H1 (cell line): ENCODE data around the gene CPZ. TPM values are rescaled to one million over a fixed set of nuclear protein-coding genes. Genes with fewer than 3 reads are reported as not detected.

Source experiments
- BCL11A ChIP-seq, 2 experiments: IDR thresholded peaks; one replicate each; pipeline ENCODE4 v1.6.1; 2011; ENCODE audit warnings: low read depth in 2 of 2, low read length in 2 of 2, mild to moderate bottlenecking in 2 of 2
- CBX5 ChIP-seq: fragments of 300-800, 300-1000 bp; sonication (generic); IDR thresholded peaks from 2 replicates; pipeline ENCODE4 v1.7.1; 2016; ENCODE audit warnings: antibody characterized with exemption, low read length, low read depth
- CHD2 ChIP-seq: IDR thresholded peaks from 2 replicates; pipeline ENCODE4 v1.6.1; 2012; ENCODE audit warnings: low read length, improper control_type of control experiment
- E2F6 ChIP-seq: IDR thresholded peaks from 2 replicates; pipeline ENCODE4 v1.6.1; 2012; ENCODE audit warnings: inconsistent platforms
- EZH2 ChIP-seq: fragments of 200-600 bp; sonication (generic); IDR thresholded peaks from 2 replicates; pipeline ENCODE4 v1.7.1; 2012; ENCODE audit warnings: low read depth, mild to moderate bottlenecking, moderate library complexity, low read length, inconsistent platforms; ENCODE audit not compliant: severe bottlenecking
- GABPA ChIP-seq: IDR thresholded peaks from 2 replicates; pipeline ENCODE4 v1.6.1; 2011; ENCODE audit warnings: mild to moderate bottlenecking, low read length, moderate library complexity, borderline replicate concordance; ENCODE audit not compliant: insufficient read depth
- GTF2F1 ChIP-seq: IDR thresholded peaks from 2 replicates; pipeline ENCODE4 v1.6.1; 2012; ENCODE audit warnings: low read depth, low read length, improper control_type of control experiment, borderline replicate concordance
- JUND ChIP-seq: IDR thresholded peaks from 2 replicates; pipeline ENCODE4 v1.6.1; 2011; ENCODE audit warnings: mild to moderate bottlenecking, improper control_type of control experiment, low read length
- KDM5A ChIP-seq: fragments of 200-600 bp; IDR thresholded peaks from 2 replicates; pipeline ENCODE4 v1.7.1; 2012; ENCODE audit warnings: mild to moderate bottlenecking, low read length, inconsistent platforms, mixed read lengths
- NANOG ChIP-seq: IDR thresholded peaks from 2 replicates; pipeline ENCODE4 v1.6.1; 2011; ENCODE audit warnings: low read length, low read depth, mild to moderate bottlenecking, inconsistent platforms; ENCODE audit not compliant: insufficient read depth, poor library complexity, severe bottlenecking
- PHF8 ChIP-seq: fragments of 200-600 bp; sonication (generic); conservative IDR thresholded peaks from 2 replicates; pipeline ENCODE4 v1.7.1; 2012; ENCODE audit warnings: low read depth, mild to moderate bottlenecking, inconsistent platforms, low read length, moderate library complexity
- POLR2AphosphoS5 ChIP-seq: IDR thresholded peaks from 2 replicates; pipeline ENCODE4 v1.6.1; 2011; ENCODE audit warnings: low read depth, low read length
- POU5F1 ChIP-seq: IDR thresholded peaks from 2 replicates; pipeline ENCODE4 v1.6.1; 2011; ENCODE audit warnings: low read depth, mild to moderate bottlenecking, low read length, moderate library complexity
- SAP30 ChIP-seq: fragments of 300-600 bp; sonication (generic); IDR thresholded peaks from 2 replicates; pipeline ENCODE4 v1.7.1; 2012; ENCODE audit warnings: low read length, moderate library complexity, mild to moderate bottlenecking, inconsistent platforms; ENCODE audit not compliant: insufficient read depth, insufficient replicate concordance
- SIRT6 ChIP-seq: IDR thresholded peaks from one replicate; pipeline ENCODE4 v1.7.1; 2012; ENCODE audit warnings: low read length, inconsistent platforms
- SIX5 ChIP-seq: IDR thresholded peaks from 2 replicates; pipeline ENCODE4 v1.6.1; 2011; ENCODE audit warnings: mild to moderate bottlenecking, low read depth, low read length
- SP2 ChIP-seq: IDR thresholded peaks from 2 replicates; pipeline ENCODE4 v1.6.1; 2012; ENCODE audit warnings: mild to moderate bottlenecking, low read length, inconsistent platforms
- SRF ChIP-seq: IDR thresholded peaks from 2 replicates; pipeline ENCODE4 v1.6.1; 2011; ENCODE audit warnings: mild to moderate bottlenecking, low read depth, low read length, moderate library complexity
- SUZ12 ChIP-seq: fragments of 200-600 bp; sonication (generic); IDR thresholded peaks from 2 replicates; pipeline ENCODE4 v1.6.1; 2012; ENCODE audit warnings: mild to moderate bottlenecking, inconsistent platforms, low read length, moderate library complexity, mixed read lengths
- YY1 ChIP-seq: IDR thresholded peaks from 2 replicates; pipeline ENCODE4 v1.6.1; 2011; ENCODE audit warnings: low read depth, mild to moderate bottlenecking, low read length
- polyA plus RNA-seq, 7 experiments: library from polyadenylated mRNA; depleted of rRNA in 3 of 7; stranded (reverse) in 5 of 7; unstranded in 2 of 7; fragments of >200 nt in 5 of 7; fragments of 200-250 nt in 2 of 7; gene quantifications; 1 replicate in 5 of 7; 2 replicates in 1 of 7; 4 replicates in 1 of 7; pipeline versions ENCODE4 v1.2.1 to v1.2.3, GENCODE V29; 2011 to 2013; ENCODE audit warnings: missing spikeins in 2 of 7, mixed read lengths in 2 of 7
- total RNA-seq: library from RNA; stranded (reverse); fragmentation: NEBNext Ultra II Directional; extraction: Animal tissue kit (Norgen Biotek cat#: 25700); gene quantifications from 2 replicates; pipeline ENCODE4 v1.2.1, GENCODE V29; 2021
- TF ChIP-seq, protein P1 (sequence below): IDR thresholded peaks from 2 replicates; pipeline ENCODE4 v1.6.1; 2011; ENCODE audit warnings: low read depth, mild to moderate bottlenecking, low read length; ENCODE audit not compliant: insufficient read depth
- TF ChIP-seq, protein P2 (sequence below): IDR thresholded peaks from 2 replicates; pipeline ENCODE4 v1.6.1; 2011; ENCODE audit warnings: low read length, improper control_type of control experiment

Gene CPZ
- total and polyA plus RNA-seq, 2 of the 8 experiments (the other 6 are each of a cell fraction or from before 2014, with no cell fraction given) = 28.8 to 40.7 TPM

- TF ChIP-seq, protein P1, sequence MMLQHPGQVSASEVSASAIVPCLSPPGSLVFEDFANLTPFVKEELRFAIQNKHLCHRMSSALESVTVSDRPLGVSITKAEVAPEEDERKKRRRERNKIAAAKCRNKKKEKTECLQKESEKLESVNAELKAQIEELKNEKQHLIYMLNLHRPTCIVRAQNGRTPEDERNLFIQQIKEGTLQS = no peak
- TF ChIP-seq POLR2AphosphoS5 (no peak; the same call in 1 of the 2 replicates), KDM5A (no peak), SP2 (no peak), E2F6 (peak; percentile 46; the same call in 1 of the 2 replicates), SRF (no peak), NANOG (no peak), JUND (no peak), SIX5 (no peak), BCL11A (IDR thresholded peaks at IDR 0.05; ENCODE audit: low read depth in 2 of 2, low read length in 2 of 2) (no peak), POU5F1 (no peak), PHF8 (no peak), CHD2 (no peak), SIRT6 (no peak), YY1 (no peak), SAP30 (peak; percentile 76), GTF2F1 (no peak), GABPA (peak; percentile 78; the same call in 1 of the 2 replicates), CBX5 (no peak), EZH2 (no peak), SUZ12 (no peak)
- TF ChIP-seq, protein P2, sequence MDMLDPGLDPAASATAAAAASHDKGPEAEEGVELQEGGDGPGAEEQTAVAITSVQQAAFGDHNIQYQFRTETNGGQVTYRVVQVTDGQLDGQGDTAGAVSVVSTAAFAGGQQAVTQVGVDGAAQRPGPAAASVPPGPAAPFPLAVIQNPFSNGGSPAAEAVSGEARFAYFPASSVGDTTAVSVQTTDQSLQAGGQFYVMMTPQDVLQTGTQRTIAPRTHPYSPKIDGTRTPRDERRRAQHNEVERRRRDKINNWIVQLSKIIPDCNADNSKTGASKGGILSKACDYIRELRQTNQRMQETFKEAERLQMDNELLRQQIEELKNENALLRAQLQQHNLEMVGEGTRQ = no peak
These were observed 12.1 kb upstream of the CPZ start, which contains the start of gene GPR78 (continued) for GRCh38 chr4:8580321-8581093.
